ENCODE data around the gene ZNF385B.

Gene ZNF385B

DNA sequence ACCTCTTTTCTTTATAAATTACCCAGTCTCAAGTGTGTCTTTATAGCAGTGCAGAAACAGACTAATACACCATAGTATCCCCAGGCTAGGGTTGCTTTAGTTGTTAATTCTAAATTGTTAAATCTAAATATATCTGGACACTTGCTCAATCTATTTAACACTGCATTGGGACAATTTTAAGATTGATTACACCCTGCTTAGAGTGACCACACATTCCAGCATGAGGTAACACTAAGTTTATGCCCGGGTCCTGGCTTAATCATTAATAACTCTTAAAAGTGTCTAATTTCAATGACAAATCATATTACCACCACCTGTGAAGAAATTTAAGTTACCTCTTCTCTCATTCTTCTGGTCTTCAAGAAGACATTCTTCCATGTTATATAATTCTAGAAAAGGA, 131.4 kb downstream of the ZNF385B start:
- H3K27me3 ChIP-seq (ENCODE audit: insufficient read depth, low read length) = no peaks in the 10 kb centered on the region
- no peak overlapping the region for H2AFZ ChIP-seq (ENCODE audit: low read length)
- no peak overlapping the region for H3K4me3 ChIP-seq (ENCODE audit: low read depth, low read length, poor library complexity, severe bottlenecking)
- H3K9me3 ChIP-seq (ENCODE audit: low read length) = no peaks in the 10 kb centered on the region
- no peaks in the 10 kb centered on the region for H4K20me1 ChIP-seq (ENCODE audit: insufficient read depth, low read length)
- H3K79me2 ChIP-seq (ENCODE audit: insufficient read depth, low read length) = no peaks in the 10 kb centered on the region
- no peaks in the 10 kb centered on the region for H3F3A ChIP-seq (ENCODE audit: insufficient read depth, low read length)
- H3K36me3 ChIP-seq (ENCODE audit: insufficient read depth, low read length) = no peaks in the 10 kb centered on the region
- H3K9ac ChIP-seq (ENCODE audit: low read length) = no peak overlapping the region
- no peak for TF ChIP-seq EZH2 (IDR thresholded peaks at IDR 0.05; ENCODE audit: borderline replicate concordance, low read length)
- H3K4me2 ChIP-seq (ENCODE audit: low read length) = no peak overlapping the region
- no peaks in the 10 kb centered on the region for H3K9me2 ChIP-seq (ENCODE audit: low read depth, low read length)
- H3K27ac ChIP-seq (ENCODE audit: low read depth, low read length, poor library complexity, severe bottlenecking) = no peak overlapping the region
- H3K4me1 ChIP-seq (ENCODE audit: insufficient read depth, low read length, severe bottlenecking) = no peaks in the 10 kb centered on the region

DNA sequence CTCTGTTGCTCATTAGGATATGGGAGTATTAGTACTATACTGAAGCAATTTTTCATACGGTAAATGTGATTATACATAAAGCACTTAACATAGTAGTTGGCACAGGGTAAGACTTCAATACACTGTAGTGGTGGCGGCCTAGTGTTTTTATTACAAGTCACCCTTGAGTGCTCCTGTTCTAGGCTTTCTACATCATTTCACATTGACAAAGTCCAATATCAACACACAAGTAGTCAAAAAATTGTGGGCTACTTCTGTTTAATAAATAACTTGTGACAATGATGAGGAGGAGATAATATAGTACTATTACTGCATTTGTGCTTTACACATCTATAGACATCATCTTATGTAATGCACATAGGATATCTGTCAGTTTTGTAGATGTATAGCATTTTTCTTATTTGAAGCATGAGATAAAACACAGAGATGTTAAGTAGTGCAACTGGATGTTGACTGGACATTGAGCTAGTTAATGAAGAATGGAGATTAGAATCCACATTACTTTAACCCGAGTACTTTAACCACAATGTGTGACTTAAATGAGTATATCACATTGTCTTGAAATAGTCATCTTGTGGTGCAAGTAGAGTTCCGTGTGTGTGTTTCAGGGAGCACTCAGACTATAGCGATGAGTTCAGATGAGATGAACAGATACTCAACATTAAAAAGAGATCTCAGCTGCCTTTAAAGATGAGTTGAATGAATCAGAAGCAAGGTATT, 134.8 kb downstream of the ZNF385B start:
- H3K79me2 ChIP-seq (ENCODE audit: insufficient read depth, low read length) = no peaks in the 10 kb centered on the region
- H3K9ac ChIP-seq (ENCODE audit: low read length) = no peak overlapping the region
- H2AFZ ChIP-seq (ENCODE audit: low read length) = no peak overlapping the region
- no peaks in the 10 kb centered on the region for H3K4me1 ChIP-seq (ENCODE audit: insufficient read depth, low read length, severe bottlenecking)
- no peaks in the 10 kb centered on the region for H3F3A ChIP-seq (ENCODE audit: insufficient read depth, low read length)
- no peak overlapping the region for H3K27ac ChIP-seq (ENCODE audit: low read depth, low read length, poor library complexity, severe bottlenecking)
- H3K4me3 ChIP-seq (ENCODE audit: low read depth, low read length, poor library complexity, severe bottlenecking) = no peak overlapping the region
- H3K4me2 ChIP-seq (ENCODE audit: low read length) = no peak overlapping the region
- TF ChIP-seq EZH2 (IDR thresholded peaks at IDR 0.05; ENCODE audit: borderline replicate concordance, low read length) = no peak
- TF ChIP-seq, protein P1, sequence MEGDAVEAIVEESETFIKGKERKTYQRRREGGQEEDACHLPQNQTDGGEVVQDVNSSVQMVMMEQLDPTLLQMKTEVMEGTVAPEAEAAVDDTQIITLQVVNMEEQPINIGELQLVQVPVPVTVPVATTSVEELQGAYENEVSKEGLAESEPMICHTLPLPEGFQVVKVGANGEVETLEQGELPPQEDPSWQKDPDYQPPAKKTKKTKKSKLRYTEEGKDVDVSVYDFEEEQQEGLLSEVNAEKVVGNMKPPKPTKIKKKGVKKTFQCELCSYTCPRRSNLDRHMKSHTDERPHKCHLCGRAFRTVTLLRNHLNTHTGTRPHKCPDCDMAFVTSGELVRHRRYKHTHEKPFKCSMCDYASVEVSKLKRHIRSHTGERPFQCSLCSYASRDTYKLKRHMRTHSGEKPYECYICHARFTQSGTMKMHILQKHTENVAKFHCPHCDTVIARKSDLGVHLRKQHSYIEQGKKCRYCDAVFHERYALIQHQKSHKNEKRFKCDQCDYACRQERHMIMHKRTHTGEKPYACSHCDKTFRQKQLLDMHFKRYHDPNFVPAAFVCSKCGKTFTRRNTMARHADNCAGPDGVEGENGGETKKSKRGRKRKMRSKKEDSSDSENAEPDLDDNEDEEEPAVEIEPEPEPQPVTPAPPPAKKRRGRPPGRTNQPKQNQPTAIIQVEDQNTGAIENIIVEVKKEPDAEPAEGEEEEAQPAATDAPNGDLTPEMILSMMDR (IDR thresholded peaks at IDR 0.05; ENCODE audit: low read length) = no peak
- no peaks in the 10 kb centered on the region for H4K20me1 ChIP-seq (ENCODE audit: insufficient read depth, low read length)
- H3K9me2 ChIP-seq (ENCODE audit: low read depth, low read length) = no peaks in the 10 kb centered on the region
- no peaks in the 10 kb centered on the region for H3K9me3 ChIP-seq (ENCODE audit: low read length)
- H3K27me3 ChIP-seq (ENCODE audit: insufficient read depth, low read length) = no peaks in the 10 kb centered on the region
- H3K36me3 ChIP-seq (ENCODE audit: insufficient read depth, low read length) = no peaks in the 10 kb centered on the region

DNA sequence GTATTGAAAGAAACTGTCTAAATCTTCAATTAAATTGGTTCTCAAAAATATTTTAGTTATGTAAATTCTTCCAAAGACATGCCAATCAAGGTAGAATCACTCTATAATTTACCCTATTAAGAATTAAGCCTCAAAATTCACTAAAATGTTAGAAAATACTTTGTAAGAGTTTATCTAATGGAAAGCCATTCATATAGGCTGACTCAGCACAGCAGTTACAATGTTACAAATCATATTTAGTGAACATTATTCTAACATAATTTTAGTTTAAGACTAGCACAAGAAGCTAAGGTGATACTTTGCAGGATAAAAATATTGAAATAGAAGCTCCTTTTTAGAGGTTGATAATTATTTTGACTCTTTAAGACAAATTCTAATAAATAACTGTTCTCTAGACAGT, 137.0 kb downstream of the ZNF385B start:
- Histone ChIP-seq H2AFZ (ENCODE audit: low read length) (no peak overlapping the region), H3K4me2 (ENCODE audit: low read length) (no peak overlapping the region), H3K27ac (ENCODE audit: low read depth, low read length, poor library complexity, severe bottlenecking) (no peak overlapping the region), H3K9me3 (ENCODE audit: low read length) (no peaks in the 10 kb centered on the region), H3F3A (ENCODE audit: insufficient read depth, low read length) (no peaks in the 10 kb centered on the region), H3K4me3 (ENCODE audit: low read depth, low read length, poor library complexity, severe bottlenecking) (no peak overlapping the region), H3K9me2 (ENCODE audit: low read depth, low read length) (no peaks in the 10 kb centered on the region), H3K79me2 (ENCODE audit: insufficient read depth, low read length) (no peaks in the 10 kb centered on the region), H3K36me3 (ENCODE audit: insufficient read depth, low read length) (no peaks in the 10 kb centered on the region), H3K27me3 (ENCODE audit: insufficient read depth, low read length) (no peaks in the 10 kb centered on the region), H3K4me1 (ENCODE audit: insufficient read depth, low read length, severe bottlenecking) (no peaks in the 10 kb centered on the region), H3K9ac (ENCODE audit: low read length) (no peak overlapping the region), H4K20me1 (ENCODE audit: insufficient read depth, low read length) (no peaks in the 10 kb centered on the region)
- TF ChIP-seq, protein P1 (IDR thresholded peaks at IDR 0.05; ENCODE audit: low read length) = no peak
- TF ChIP-seq EZH2 (IDR thresholded peaks at IDR 0.05; ENCODE audit: borderline replicate concordance, low read length) = no peak

Data from OCI-LY1 (cell line).